Measurements from ENCODE around the gene GSS. TPM values are rescaled to one million over a fixed set of nuclear protein-coding genes. Genes with fewer than 3 reads are reported as not detected.

GSS gene
- total RNA-seq (10 to 100 TPM; 41.0 to 43.3 TPM), polyA plus RNA-seq (10 to 100 TPM; 32.2 to 38.6 TPM)

GRCh38 chr20:34955231-34956040 is at the start of gene GSS, which contains the start of gene MYH7B:
GSS (minus strand) TSS chr20:34955806; CDS start chr20:34951852, 3,954 bp downstream.
MYH7B (plus strand) TSS chr20:34955868; CDS start chr20:34978006, 22,138 bp downstream.
- intact Hi-C loops (cut with micrococcal nuclease): loop anchor here (1.0 to 2.0 kb wide), 3 partner anchors 37 to 137 kb away; partner anchors contain the start of genes ACSS2 and TRPC4AP
- no peaks in the 10 kb centered on the region for H3K27me3 ChIP-seq (ENCODE audit: insufficient read depth, low read length)
- no peaks in the 10 kb centered on the region for H3K9me3 Mint-ChIP-seq
- peak; percentile 92 to 97 (median 94) for DNase-seq
- no peaks in the 10 kb centered on the region for H3K9me3 ChIP-seq (ENCODE audit: control insufficient read depth in 1 of 2, low read length in 2 of 2)
- H3K4me1 Mint-ChIP-seq: peaks cover 19 to 28% (median 21%) of the 10 kb centered on the region in 4 donors
- no peaks in the 10 kb centered on the region for H3K27me3 Mint-ChIP-seq
- ChIA-PET POLR2A (ENCODE audit: partially characterized antibody) (interaction anchor here (1.2 to 4.3 kb wide), 5 partner anchors 12 to 962 kb away, joined by 4 to 34 read pairs (median 5); partner anchors contain the start of genes ACSS2, GGT7 and RALY), CTCF (ENCODE audit: partially characterized antibody) (interaction anchor here (0.5 to 8.2 kb wide), 9 partner anchors 11 to 141 kb away, joined by 3 to 100 read pairs (median 4); partner anchors contain the start of genes ACSS2 and GGT7)
- H3K36me3 Mint-ChIP-seq: peaks cover 0 to 12% of the 10 kb centered on the region in 2 donors
- H3K36me3 ChIP-seq (ENCODE audit: insufficient read depth, low read length): no peaks in the 10 kb centered on the region
- H3K27ac Mint-ChIP-seq: peak within 1 kb of the TSS; percentile 93 to 98 (median 98)
- H3K4me1 ChIP-seq (ENCODE audit: insufficient read depth, low read length): peaks cover 13% of the 10 kb centered on the region
- peak within 1 kb of the TSS; percentile 71 for H3K27ac ChIP-seq (ENCODE audit: low read depth, low read length)
- peak within 1 kb of the TSS; percentile 45 to 88 for H3K4me3 ChIP-seq (ENCODE audit: low read length in 2 of 2)
- peak within 1 kb of the TSS; percentile 93 to 100 (median 97) for H3K4me3 Mint-ChIP-seq

- CTCF ChIA-PET (ENCODE audit: partially characterized antibody): interaction anchor here (1.2 kb wide), 1 partner anchor 132 kb away, joined by 3 read pairs; the partner anchor contains the start of gene GGT7
- POLR2A ChIA-PET (ENCODE audit: partially characterized antibody): no interaction called here
These were observed 49.3 kb upstream of the GSS start for GRCh38 chr20:35004749-35005462.

GRCh38 chr20:35004051-35004725 is 48.6 kb upstream of the GSS start:
- intact Hi-C loops (cut with micrococcal nuclease): no loop called here
- H3K27ac ChIP-seq (ENCODE audit: low read depth, low read length): no peak overlapping the region
- no peaks in the 10 kb centered on the region for H3K4me1 Mint-ChIP-seq
- no peak for DNase-seq
- H3K4me1 ChIP-seq (ENCODE audit: insufficient read depth, low read length): no peaks in the 10 kb centered on the region
- H3K27ac Mint-ChIP-seq: peak overlapping the region in 1 of 7 donors; percentile 17
- H3K9me3 ChIP-seq (ENCODE audit: control insufficient read depth in 1 of 2, low read length in 2 of 2): no peaks in the 10 kb centered on the region
- ChIA-PET POLR2A (ENCODE audit: partially characterized antibody) (no interaction called here), CTCF (ENCODE audit: partially characterized antibody) (no interaction called here)
- H3K27me3 ChIP-seq (ENCODE audit: insufficient read depth, low read length): no peaks in the 10 kb centered on the region
- H3K36me3 ChIP-seq (ENCODE audit: insufficient read depth, low read length): peaks cover 73% of the 10 kb centered on the region
- H3K27me3 Mint-ChIP-seq: no peaks in the 10 kb centered on the region
- no peak overlapping the region for H3K4me3 ChIP-seq (ENCODE audit: low read length in 2 of 2)
- H3K4me3 Mint-ChIP-seq: no peak overlapping the region
- H3K36me3 Mint-ChIP-seq: peaks cover 41 to 80% of the 10 kb centered on the region in 2 donors
- H3K9me3 Mint-ChIP-seq: no peaks in the 10 kb centered on the region

More at GRCh38 chr20:35004749-35005462, 49.3 kb upstream of the GSS start:
- no peak overlapping the region for H3K27ac ChIP-seq (ENCODE audit: low read depth, low read length)
- intact Hi-C loops (cut with micrococcal nuclease): no loop called here
- H3K36me3 ChIP-seq (ENCODE audit: insufficient read depth, low read length): peaks cover 80% of the 10 kb centered on the region
- no peak overlapping the region for H3K4me3 Mint-ChIP-seq
- H3K27ac Mint-ChIP-seq: peak overlapping the region in 1 of 7 donors; percentile 11
- H3K36me3 Mint-ChIP-seq: peaks cover 38 to 83% of the 10 kb centered on the region in 2 donors
- no peaks in the 10 kb centered on the region for H3K9me3 ChIP-seq (ENCODE audit: control insufficient read depth in 1 of 2, low read length in 2 of 2)
- H3K27me3 ChIP-seq (ENCODE audit: insufficient read depth, low read length): no peaks in the 10 kb centered on the region
- no peaks in the 10 kb centered on the region for H3K4me1 Mint-ChIP-seq
- H3K4me3 ChIP-seq (ENCODE audit: low read length in 2 of 2): no peak overlapping the region
- no peaks in the 10 kb centered on the region for H3K27me3 Mint-ChIP-seq
- no peaks in the 10 kb centered on the region for H3K4me1 ChIP-seq (ENCODE audit: insufficient read depth, low read length)
- DNase-seq: no peak
- H3K9me3 Mint-ChIP-seq: no peaks in the 10 kb centered on the region

- peaks cover 0 to 3% (median 0%) of the 10 kb centered on the region in 8 donors for H3K9me3 Mint-ChIP-seq
- H3K27me3 ChIP-seq (ENCODE audit: insufficient read depth, low read length): no peaks in the 10 kb centered on the region
- H3K4me3 ChIP-seq (ENCODE audit: low read length in 2 of 2): no peak overlapping the region
- ChIA-PET CTCF (ENCODE audit: partially characterized antibody) (no interaction called here), POLR2A (ENCODE audit: partially characterized antibody) (no interaction called here)
- DNase-seq: no peak
- no peaks in the 10 kb centered on the region for H3K4me1 ChIP-seq (ENCODE audit: insufficient read depth, low read length)
- no peak overlapping the region for H3K27ac ChIP-seq (ENCODE audit: low read depth, low read length)
- peak overlapping the region in 1 of 7 donors; percentile 36 for H3K27ac Mint-ChIP-seq
- peaks cover 66% of the 10 kb centered on the region for H3K36me3 ChIP-seq (ENCODE audit: insufficient read depth, low read length)
- H3K4me1 Mint-ChIP-seq: peaks cover 0 to 3% (median 0%) of the 10 kb centered on the region in 4 donors
- H3K27me3 Mint-ChIP-seq: no peaks in the 10 kb centered on the region
- no peaks in the 10 kb centered on the region for H3K9me3 ChIP-seq (ENCODE audit: control insufficient read depth in 1 of 2, low read length in 2 of 2)
- no peak overlapping the region for H3K4me3 Mint-ChIP-seq
- intact Hi-C loops (cut with micrococcal nuclease): no loop called here
- peaks cover 38 to 80% of the 10 kb centered on the region in 2 donors for H3K36me3 Mint-ChIP-seq
These were observed 47.8 kb upstream of the GSS start for GRCh38 chr20:35003211-35004031.

- H3K4me3 ChIP-seq (ENCODE audit: low read length in 2 of 2): no peak overlapping the region
- intact Hi-C loops (cut with micrococcal nuclease): no loop called here
- H3K27ac ChIP-seq (ENCODE audit: low read depth, low read length): no peak overlapping the region
- peaks cover 60% of the 10 kb centered on the region for H3K36me3 ChIP-seq (ENCODE audit: insufficient read depth, low read length)
- Mint-ChIP-seq H3K27me3 (no peaks in the 10 kb centered on the region), H3K9me3 (peaks cover 0 to 3% (median 0%) of the 10 kb centered on the region in 8 donors), H3K4me3 (no peak overlapping the region), H3K36me3 (peaks cover 36 to 80% of the 10 kb centered on the region in 2 donors), H3K27ac (peak overlapping the region in 1 of 7 donors; percentile 51), H3K4me1 (peaks cover 2 to 8% (median 5%) of the 10 kb centered on the region in 4 donors)
- DNase-seq: no peak
- CTCF ChIA-PET (ENCODE audit: partially characterized antibody): no interaction called here
- H3K4me1 ChIP-seq (ENCODE audit: insufficient read depth, low read length): no peaks in the 10 kb centered on the region
- no peaks in the 10 kb centered on the region for H3K27me3 ChIP-seq (ENCODE audit: insufficient read depth, low read length)
- no peaks in the 10 kb centered on the region for H3K9me3 ChIP-seq (ENCODE audit: control insufficient read depth in 1 of 2, low read length in 2 of 2)
- POLR2A ChIA-PET (ENCODE audit: partially characterized antibody): no interaction called here
These were observed 47.0 kb upstream of the GSS start for GRCh38 chr20:35002426-35003210.
